GM18951 (cell line): ENCODE results near the gene ZBTB5.
A peak's percentile ranks its signal among the peaks of the same experiment; 100 is the strongest.
"Not testable (repeated sequence)": the region's sequence is repeated elsewhere in the genome, so short reads cannot be mapped to it uniquely, and the experiment has no call there.

ENCODE experiments used
- POLR2A ChIP-seq: IDR thresholded peaks from 4 replicates; pipeline ENCODE4 v1.6.1; 2011; ENCODE audit warnings: mild to moderate bottlenecking; ENCODE audit not compliant: insufficient read length, insufficient read depth; ENCODE audit errors: extremely low read depth
- in situ Hi-C: fragments of 300-500 bp; cut with MboI; formaldehyde crosslinking; loops from one replicate; pipeline ENCODE4 v1.12.0; 2022; ENCODE audit warnings: low sequenced_read_pairs, mixed read lengths, inconsistent platforms; ENCODE audit not compliant: unreplicated experiment

Gene ZBTB5

DNA sequence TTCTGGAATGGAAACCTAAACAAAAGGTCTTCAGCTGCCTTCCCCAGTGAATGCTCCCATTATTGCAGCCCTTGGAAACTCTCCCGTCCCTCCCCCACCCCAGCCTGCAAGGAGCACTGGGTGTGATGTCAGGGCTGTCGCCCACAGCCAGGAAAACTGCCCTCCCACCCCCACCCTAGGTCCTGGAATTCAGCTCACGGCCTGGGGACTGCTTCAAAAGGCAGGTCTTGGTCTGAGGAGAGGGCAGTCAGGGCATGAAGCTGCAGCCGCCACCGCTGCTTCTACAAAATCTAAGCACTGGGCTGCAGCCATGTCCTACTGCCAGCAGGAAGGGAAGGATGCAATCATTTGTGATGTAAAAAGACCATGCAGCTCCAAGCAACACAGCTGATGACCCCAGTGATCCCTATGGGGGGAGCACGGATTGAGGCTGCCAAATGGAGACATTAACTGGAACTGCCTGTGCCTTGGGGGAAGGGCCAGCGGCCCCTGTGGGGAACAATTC lies 31.3 kb downstream of the ZBTB5 start:
- TF ChIP-seq POLR2A = no peak
- in situ Hi-C loops = no loop called here

DNA sequence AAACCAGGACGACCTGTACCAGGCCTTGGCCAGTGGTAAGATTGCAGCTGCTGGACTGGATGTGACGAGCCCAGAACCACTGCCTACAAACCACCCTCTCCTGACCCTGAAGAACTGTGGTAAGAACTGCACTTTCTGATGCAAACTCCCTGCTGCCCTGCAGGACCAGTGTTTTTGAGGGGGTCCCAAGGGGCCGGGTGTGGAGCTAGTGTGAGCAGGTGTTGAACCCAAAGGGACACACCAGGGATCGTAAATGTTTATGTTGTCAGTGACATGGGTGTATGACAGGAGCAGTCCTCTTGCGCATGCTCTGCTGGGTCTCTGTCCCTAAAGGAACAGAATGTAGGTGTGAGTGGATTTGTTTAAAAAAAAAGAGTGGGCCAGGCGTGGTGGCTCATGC lies 33.2 kb downstream of the ZBTB5 start:
- TF ChIP-seq POLR2A = no peak
- in situ Hi-C loops = no loop called here

DNA sequence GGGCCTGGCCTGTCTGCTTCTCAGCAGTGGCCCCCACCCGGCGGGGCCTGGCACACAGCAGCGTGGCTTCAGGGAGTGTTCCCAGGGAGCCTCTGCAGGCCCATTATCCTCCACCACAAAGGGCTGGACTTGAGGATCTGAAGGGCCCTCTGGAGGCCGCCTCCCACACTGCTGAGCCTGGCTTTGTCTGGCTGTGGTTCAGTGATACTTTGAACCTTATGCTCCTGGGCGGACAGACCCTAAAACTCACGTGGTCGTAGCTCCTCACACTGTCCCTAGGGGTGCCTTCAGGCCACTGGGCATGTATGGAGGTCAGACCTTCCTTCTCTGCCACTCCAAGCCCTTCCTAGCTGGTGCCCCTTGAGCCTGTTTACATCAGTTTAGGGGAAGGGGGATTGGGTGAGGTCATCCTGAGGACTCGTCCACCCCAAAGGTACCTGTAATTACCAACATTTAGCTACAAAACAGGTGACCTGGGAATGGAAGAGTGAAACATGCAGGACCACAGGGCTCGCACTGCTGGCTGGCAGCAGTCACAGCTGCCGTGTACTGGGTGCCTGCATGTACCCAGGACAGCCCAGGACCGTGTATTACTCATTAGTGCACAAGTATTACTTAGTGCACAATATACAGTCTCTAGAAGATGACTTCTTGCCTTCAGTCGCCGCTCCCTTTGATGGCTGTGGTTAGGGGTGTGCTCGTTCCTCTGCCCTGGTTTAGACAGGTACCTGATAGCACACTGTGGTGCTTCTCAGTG lies 34.2 kb downstream of the ZBTB5 start:
- in situ Hi-C loops = no loop called here
- TF ChIP-seq POLR2A = no peak

DNA sequence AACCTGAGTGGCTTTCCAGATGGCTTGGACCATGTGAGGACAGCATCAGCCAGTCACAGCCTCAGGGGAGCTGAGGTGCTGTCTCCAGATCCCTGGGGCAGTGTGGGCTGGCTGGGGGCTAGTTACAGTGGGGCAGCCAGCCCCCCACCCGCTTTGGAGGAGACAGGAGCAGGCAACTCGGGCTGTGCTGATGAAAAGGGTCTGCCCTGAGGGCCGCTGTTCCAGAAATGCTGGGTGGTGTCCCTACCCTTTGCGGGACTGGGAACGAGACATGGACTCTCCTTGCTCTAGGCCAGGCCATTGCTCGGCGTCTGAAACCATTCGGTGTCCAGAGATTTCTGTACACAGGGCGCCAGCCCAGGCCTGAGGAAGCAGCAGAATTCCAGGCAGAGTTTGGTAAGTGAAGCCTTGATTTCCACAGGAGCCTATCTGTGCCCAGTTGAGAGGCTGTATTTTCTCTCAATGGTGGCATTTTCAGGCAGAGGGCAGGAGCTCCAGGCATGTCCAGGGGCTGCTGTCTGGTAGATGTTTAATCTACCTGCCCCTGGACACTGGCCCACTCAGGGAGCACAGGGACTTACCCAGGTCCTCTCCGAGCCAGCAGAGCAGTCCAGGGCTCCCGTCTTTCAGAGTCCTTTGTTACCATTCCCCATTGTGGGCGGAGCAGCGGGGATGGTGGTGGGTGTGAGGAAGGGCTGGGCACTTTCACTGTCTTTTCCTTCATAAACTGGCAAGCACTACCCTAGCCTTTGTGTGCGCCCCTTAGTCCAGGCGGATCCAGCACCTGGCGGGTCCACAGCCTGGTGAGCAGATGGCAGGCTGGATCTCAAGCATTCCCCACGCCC lies 35.6 kb downstream of the ZBTB5 start:
- peak; percentile 25 for TF ChIP-seq POLR2A
- in situ Hi-C loops = no loop called here

DNA sequence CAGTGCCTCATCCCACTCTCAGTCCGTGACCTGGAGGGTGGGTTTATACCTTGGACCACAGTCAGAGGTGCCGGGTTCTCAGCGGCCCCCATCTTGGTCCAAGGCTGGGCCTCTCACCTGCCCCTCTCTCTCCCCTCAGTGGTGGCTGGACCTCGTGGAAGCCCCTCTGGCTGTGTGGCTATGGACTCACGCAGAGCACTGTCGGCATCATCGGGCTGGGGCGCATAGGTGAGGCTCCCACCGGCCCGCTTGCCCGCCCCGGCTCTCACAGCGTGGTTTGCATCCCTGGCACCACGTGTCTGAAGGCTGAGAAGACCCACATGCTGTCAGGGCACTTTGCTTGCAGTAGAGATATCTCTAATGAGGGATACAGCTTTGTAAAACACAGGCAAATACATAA lies 36.9 kb downstream of the ZBTB5 start:
- in situ Hi-C loops = no loop called here
- TF ChIP-seq POLR2A = no peak

DNA sequence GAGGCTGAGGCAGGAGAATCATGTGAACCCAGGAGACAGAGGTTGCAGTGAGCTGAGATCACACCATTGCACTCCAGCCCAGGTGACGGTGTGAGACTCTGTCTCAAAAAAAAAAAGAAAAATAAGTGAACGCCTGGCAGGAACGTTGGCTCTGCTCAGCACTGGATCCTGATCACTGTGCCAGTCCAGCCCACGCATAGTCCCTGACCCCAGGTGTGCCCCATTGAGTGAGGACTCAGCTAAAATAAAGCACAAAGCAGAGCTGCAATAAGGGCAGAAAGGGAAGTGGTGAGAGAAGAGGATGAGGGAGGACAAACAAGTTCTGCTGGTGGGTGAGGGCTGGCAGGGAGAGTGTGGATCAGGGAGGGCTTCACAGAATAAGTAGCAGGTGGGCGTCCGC lies 38.4 kb downstream of the ZBTB5 start:
- no peak for TF ChIP-seq POLR2A
- in situ Hi-C loops = no loop called here

DNA sequence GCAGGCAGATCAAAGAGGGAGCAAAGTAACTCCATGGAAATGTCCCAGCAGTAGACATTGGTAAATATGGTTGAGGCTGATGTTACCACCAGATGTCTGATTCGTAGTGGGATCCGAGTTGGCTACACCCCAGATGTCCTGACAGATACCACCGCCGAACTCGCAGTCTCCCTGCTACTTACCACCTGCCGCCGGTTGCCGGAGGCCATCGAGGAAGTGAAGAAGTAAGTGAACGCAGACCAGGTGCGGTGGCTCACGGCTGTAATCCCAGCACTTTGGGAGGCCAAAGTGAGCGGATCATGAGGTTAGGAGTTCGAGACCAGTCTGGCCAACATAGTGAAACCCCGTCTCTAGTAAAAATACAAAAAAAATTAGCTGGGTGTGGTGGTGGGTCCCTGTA lies 38.8 kb downstream of the ZBTB5 start:
- in situ Hi-C loops = not testable (repeated sequence)

DNA sequence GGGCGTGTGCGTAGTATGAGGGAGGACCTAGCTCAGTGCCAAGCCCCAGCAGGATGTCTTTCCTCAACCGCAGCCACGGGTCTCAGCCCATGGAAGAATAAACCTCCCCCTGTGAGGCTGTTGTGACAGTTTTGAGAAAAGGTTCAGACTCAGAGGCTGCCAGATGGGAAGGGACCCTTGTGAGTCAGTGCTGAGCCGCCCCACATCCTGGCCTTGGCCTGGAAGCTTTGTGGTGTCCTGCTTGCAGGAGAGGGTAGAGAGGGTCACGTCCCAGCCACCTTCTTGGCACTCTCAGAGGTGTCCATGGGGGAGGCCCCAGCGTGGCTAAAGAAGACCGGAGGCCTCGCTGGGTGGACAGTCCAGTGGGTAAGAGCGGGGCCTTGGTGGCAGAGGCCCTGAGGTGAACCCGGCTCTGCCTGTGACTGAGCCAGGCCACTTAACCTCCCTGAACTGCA lies 39.9 kb downstream of the ZBTB5 start:
- in situ Hi-C loops = no loop called here
- no peak for TF ChIP-seq POLR2A

DNA sequence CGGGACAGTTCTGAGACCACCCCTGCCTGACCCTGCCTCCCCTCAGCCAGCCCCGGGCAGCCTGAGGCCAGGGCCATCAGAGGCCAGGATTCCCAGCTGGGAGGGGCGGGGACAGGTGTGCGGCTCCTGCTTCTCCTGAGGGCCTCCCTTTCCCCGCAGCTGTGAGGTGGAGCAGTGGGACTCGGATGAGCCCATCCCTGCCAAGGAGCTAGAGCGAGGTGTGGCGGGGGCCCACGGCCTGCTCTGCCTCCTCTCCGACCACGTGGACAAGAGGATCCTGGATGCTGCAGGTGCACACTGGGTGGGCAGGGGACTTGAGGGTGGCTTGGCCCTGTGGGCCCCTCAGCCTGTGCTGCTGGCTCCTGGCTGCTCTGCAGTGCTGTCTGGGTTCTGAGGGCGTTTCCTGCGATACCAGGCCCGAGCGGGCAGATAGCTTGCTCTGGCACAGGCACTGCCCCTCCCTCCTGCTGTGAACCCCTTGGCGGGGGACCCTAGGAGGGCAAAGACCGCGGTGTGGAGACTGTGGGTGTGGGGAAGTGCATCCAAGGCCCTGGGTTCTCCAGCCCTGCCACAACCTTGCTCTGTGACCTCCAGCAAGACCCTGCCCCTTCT lies 40.5 kb downstream of the ZBTB5 start:
- in situ Hi-C loops = no loop called here
- no peak for TF ChIP-seq POLR2A

DNA sequence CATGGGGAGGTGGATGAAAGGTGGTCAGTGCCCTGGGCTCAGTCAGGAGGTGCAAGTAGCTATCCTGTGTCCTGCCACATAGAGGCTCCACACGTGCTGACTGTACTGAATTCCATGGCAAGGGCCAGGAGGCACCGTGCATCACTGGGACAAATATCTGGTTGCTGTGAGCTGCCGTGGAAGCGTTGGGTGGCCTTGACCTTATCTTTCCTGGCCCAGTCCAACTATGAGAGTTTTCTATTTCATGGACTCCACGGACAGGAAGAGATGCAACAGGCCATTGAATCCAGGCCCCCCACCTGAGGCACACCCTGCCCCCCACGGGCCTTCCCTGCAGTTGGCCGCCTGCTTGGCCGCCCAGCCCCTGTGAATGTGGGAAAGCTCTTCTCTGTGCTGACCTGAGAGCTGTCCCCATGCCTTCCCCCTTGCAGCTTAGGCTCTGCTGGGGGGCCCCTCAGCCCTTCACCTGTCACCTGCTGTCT lies 41.0 kb downstream of the ZBTB5 start:
- in situ Hi-C loops = no loop called here
- no peak for TF ChIP-seq POLR2A

DNA sequence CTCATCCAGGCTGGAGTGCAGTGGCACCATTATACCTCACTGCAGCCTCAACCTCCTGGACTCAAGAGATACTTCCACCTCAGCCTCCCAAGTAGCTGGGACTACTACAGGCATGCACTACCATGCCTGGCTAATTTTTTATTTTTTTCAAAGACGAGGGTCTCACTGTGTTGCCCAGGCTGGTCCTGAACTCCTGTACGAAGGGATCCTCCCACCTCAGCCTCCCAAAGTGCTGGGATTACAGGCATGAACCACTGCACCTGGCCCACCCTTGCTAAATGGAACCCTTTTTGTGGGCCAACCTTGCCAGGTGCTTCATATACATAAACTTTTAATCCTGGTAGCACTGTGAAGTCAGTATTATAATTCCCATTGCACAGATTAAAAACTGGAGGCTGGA lies 41.7 kb downstream of the ZBTB5 start:
- TF ChIP-seq POLR2A = no peak
- in situ Hi-C loops = no loop called here

DNA sequence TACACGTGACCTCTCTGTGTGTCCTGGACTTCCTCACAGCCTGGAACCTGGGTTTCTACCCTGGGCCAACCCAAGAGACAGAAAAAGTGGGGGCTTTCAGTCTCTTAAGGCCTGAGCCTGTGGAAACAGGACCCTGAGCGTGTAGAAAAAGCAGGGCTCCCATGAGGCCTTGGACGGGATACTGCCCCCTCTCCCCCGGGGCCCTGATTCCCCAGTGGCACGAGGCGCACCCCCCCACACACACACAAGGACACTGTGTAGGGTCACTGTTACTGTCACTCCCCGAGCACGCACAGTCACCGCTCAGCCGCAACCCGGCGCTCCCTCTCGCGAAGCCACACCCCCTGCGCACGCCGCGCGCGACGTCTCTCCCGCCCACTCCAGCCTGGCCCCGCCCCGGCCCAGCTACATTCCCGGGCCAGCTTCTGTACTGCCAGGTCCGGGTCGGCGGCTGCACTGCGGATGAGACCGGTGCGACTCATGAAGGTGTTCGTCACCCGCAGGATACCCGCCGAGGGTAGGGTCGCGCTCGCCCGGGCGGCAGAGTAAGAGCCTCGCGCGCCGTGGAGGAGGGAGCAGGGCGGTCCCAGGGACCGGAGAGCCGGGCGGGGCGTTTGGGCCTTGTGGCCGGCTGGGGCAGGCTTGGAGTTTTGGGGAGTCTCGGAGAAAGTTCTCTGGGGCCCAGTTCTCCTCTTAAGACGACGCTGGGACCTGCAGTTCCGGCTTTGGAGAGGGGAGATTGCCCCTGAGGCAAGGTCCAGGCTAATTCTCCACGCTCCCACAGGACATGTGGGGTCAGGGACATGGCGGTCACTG lies 42.8 kb downstream of the ZBTB5 start, which contains the start of gene GRHPR:
GRHPR (plus strand) TSS at position 408 of the 816 bp plus-strand sequence; CDS start at position 463, 55 bp downstream.
- in situ Hi-C loops = no loop called here
- TF ChIP-seq POLR2A = peak; percentile 82

DNA sequence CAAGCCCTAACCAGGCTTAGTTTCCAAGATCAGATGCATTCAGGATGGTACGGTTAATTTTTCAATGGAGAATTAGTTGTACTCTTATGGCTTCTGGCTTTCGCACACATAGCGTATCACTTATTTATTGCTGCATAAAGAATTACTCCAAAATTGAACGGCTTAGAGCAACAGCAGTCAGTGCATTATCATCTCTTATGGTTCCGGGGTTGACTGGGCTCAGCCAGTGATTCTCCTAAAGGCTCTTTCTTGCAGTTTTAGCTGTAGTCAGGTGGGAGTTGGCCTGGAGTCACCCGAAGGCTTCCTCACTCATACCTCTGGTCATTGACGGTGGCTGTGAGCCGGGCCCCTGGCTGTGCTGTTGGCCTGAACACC lies 43.3 kb downstream of the ZBTB5 start:
- no peak for TF ChIP-seq POLR2A
- in situ Hi-C loops = no loop called here
